ENCODE results near the gene SPOPL. TPM values are rescaled to one million over a fixed set of nuclear protein-coding genes. Genes with fewer than 3 reads are reported as not detected.
"Not testable (repeated sequence)": the region's sequence is repeated elsewhere in the genome, so short reads cannot be mapped to it uniquely, and the experiment has no call there.

Gene SPOPL
- polyA plus RNA-seq, 10 donors, result 10.8 to 17.4 (median 14.2) TPM

GRCh38 chr2:138522556-138522955 is 21.0 kb downstream of the SPOPL start:
- DNase-seq, result no peak

- DNase-seq, result not testable (repeated sequence)
These were observed 21.6 kb downstream of the SPOPL start for GRCh38 chr2:138523018-138523672.

- not testable (repeated sequence) for DNase-seq
These were observed 22.1 kb downstream of the SPOPL start for GRCh38 chr2:138523673-138524042.

GRCh38 chr2:138524353-138524752 is 22.8 kb downstream of the SPOPL start:
- DNase-seq, result not testable (repeated sequence)

GRCh38 chr2:138531913-138532312 is 30.3 kb downstream of the SPOPL start:
- DNase-seq, result peak in 2 of 3 donors; percentile 9 to 41

DNA sequence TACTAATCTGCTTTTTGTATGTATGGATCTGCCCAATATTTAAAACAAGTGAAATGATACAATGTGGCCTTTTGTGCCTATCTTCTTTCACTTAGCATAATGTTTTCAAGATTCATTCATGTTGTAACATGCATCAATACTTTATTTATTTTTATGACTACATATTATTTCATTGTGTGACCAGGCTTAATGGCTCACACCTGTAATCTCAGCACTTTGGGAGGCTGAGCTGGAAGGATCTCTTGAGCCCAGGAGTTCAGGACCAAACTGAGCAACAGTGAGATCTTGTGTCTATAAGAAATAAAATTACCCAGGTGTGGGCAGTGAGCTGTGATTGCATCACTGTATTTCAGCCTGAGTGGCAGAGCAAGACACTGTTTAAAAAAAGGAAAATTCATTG is 33.2 kb downstream of the SPOPL start:
- DNase-seq, result no peak

DNA sequence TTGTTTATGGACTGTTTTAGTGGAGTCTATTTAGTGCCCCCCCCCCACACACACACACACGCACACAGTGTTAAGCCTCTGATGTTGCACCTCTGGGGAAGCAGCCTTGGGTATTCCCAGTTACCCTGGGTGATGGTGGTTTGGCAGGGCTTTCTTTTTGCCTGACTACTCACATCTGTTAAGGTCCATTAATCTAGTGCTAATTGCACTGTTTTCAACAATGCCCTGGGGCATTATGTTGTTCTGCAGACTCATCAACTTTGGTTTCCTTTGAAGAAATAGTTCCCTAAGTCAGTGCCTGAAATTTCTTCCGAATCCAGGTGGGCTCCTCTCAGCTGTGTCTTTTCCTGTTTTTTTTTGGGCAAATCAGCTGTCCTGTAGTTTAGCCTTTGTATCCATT is 34.7 kb downstream of the SPOPL start:
- no peak for DNase-seq

GRCh38 chr2:138536740-138537139 is 35.2 kb downstream of the SPOPL start:
- DNase-seq, result no peak

DNA sequence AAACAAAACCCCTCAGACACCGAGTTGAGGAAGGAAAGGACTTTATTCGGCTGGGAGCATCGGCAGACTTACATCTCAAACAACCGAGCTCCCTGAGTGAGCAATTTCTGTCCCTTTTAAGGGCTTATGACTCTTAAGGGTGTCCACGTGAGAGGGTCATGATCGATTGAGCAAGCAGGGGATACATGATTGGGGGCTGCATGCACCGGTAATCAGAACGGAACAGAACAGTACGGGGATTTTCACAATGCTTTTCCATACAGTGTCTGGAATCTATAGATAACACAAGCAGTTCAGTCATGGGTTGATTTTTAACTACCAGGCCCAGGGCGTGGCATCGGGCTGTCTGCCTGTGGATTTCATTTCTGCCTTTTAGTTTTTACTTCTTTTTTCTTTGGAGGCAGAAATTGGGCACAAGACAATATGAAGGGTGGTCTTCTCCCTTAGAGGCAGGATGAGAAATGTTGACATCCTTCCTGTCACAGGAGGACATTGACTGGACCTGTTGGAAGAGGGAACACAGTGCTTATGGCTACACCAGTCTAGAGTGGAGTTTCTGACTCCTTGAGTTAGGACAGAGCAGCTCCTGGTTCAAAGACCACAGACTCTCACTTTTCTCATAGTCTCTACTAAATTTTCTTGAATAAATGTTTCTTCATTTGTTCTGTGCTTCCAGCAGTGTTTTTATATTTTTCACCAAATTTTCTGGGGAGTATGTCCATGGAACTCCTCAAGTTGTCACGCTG is 35.8 kb downstream of the SPOPL start:
- no peak for DNase-seq

DNA sequence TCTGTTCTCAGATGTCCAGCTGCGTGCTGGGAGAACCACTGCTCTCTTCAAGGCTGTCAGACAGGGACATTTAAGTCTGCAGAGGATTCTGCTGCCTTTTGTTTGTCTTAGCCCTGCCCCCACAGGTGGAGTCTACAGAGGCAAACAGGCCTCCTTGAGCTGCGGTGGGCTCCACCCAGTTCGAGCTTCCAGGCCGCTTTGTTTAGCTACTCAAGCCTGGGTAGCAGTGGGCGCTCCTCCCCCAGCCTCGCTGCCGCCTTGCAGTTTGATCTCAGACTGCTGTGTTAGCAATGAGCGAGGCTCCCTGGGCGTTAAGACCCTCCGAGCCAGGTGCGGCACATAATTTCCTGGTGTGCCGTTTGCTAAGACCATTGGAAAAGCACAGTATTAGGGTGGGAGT is 42.6 kb downstream of the SPOPL start:
- DNase-seq, result not testable (repeated sequence)

- no peak for DNase-seq
These were observed 47.2 kb downstream of the SPOPL start for GRCh38 chr2:138548796-138549195.

GRCh38 chr2:138550172-138550571 is 48.6 kb downstream of the SPOPL start:
- DNase-seq, result no peak

DNA sequence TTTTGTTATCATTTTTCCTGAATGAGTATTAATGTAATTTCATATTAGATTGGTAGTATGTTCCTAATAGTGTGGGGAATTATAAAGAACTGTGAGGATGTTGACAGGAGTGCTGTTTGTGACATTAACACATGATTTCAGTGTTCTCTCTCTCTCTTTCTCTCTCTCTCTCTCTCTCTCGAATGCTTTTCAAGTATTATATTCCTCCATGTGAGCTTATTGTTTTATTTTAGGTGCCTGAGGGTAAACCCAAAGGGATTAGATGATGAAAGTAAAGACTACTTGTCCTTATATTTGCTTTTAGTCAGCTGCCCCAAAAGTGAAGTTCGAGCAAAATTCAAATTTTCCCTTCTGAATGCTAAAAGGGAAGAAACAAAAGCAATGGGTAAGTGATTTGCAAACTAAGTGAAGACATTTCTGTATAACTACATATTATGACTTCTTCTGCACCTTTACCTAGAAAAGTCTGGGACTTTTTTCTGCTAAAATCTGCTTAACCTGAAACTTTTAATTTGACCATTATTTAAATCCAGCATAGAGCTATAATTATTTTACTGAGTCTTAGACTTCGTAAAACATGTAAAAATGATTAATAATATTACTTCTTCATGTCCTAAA is 49.2 kb downstream of the SPOPL start:
- no peak for DNase-seq

DNA sequence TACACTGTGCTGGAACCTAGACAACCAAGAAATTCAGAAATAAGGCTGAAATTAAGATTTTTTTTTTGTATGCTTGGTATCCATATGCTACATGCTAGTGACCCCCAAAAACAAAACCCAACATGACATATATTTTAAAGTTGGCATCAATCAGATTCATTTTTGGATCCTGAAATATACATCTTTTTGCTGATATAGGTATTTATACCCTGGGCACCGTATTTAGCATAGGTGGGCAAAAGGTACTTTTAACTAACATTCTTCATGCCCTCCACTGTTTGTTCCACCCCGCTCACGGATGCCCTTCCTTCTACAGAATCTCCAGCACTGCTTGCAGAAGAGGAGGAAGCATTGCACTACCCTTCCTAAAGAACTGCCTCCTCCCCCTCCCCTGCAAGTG is 52.6 kb downstream of the SPOPL start:
- DNase-seq, result no peak

DNA sequence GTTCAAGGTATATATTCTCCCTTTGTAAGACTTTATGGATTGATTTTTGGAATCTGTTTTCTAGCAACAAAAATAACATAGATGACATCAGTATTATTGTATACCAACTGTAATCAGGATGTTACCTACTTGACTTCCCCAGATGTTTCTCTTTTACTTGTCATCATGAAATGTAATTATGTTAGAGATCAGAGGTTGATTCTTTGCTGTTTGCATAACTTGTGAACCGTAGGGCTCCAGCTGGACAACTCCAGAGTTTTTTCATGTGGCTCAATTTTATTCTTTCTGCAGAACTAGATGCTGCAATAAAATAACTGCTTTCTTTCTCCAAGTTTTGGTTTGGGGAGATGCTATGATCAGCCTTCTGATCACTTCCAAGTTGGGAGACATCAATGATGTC is 58.1 kb downstream of the SPOPL start:
- DNase-seq, result peak in 1 of 3 donors; percentile 7

DNA sequence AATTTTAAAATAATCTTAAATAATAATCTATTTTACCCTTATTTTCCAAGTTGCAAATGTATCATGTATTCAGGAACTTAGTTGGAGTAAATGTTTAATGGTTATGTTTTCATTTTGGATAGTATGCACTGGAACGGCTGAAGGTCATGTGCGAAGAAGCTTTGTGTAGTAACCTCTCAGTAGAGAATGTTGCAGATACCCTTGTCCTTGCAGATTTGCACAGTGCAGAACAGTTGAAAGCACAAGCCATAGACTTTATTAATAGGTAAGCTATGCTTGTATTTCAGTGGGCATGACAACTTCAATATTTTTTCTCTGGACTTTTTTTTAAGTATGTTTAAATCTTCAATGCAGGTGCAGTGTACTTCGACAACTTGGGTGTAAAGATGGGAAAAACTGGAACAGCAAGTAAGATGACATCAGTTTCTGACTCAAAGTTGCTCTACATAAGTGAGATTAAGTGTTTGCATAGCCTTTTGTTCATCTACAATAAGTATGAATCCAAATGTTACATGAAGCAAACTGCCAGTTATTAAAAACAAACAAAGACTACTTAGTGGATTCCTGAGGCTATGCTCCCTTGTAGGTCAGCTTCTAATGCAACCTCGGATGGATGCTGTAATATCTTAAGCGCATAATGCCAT is 63.1 kb downstream of the SPOPL start:
- DNase-seq, result no peak

GRCh38 chr2:138565230-138565598 is 63.6 kb downstream of the SPOPL start:
- DNase-seq, result no peak

DNA sequence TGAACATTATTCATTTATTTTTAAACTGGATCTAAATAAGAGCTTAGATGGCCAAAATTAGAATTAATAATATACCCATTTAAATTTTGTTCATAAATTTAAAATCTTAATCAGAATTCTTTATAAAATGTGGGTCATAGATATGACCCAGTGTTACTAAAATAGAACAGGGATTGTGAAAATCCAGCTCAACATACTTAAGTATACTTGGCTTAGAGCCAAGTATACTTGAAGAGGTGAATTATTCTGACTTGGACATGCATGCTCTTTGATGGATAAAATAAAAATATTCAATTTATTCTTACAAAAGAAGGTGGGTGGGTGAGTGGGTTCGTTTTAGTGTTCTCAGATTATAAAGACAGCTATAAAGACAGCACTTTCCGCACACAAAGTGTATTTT is 70.7 kb downstream of the SPOPL start:
- no peak for DNase-seq

GRCh38 chr2:138577066-138577465 is 75.5 kb downstream of the SPOPL start:
- DNase-seq, result no peak

DNA sequence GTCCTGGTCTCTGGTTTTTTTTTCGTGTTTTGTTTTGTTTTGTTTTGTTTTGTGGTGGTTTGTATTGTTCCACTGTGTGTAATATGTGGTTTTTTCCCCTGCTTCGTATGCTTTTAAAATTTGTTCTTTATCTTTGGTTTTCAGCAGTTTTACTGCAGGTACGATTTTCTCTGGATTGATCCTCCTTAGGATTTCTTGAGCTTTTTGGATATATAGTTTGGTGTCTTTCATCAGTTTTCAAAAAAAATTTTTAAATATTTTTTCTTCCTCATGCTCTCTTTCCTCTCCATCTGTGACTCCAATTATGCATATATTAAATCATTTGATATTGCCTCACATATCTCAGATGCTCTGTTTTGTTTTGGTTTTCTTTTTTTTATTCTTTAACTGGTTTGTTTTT is 78.0 kb downstream of the SPOPL start:
- no peak for DNase-seq

DNA sequence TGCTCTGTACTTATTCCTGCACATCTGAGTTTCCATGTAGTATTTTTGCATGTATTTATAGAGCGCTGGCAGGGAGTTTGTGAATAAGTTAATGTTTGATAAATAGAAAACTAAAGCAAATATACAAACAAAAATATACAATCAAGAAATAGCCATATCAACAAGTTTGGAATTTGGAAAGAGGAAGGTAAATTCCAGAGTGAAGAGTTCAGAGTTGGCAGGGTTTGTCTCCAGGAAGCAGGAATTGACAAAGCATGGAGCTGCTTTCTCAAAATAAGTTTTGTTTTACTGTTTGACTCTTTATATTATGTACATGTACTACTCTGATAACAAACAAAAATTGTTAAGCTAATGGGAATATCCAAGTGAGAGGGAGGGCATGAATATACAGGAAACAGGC is 80.3 kb downstream of the SPOPL start:
- DNase-seq, result no peak

DNA sequence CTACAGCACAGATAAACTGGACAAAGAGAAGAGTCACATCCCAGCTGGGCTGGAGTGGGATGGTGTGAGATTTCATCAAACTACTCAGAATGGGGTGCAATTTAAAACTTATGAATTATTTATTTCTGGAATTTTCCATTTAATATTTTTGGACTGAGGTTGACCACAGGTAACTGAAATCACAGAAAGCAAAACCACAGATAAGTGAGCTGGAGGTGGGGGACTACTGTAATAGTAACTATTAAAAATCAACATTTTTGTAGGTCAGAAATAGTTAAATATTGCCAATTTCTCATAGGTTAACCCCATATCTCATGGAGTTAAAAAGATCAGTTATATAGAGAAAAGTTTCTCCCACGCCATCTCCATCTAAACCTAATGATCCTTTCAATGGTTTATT is 88.1 kb downstream of the SPOPL start:
- no peak for DNase-seq

DNA sequence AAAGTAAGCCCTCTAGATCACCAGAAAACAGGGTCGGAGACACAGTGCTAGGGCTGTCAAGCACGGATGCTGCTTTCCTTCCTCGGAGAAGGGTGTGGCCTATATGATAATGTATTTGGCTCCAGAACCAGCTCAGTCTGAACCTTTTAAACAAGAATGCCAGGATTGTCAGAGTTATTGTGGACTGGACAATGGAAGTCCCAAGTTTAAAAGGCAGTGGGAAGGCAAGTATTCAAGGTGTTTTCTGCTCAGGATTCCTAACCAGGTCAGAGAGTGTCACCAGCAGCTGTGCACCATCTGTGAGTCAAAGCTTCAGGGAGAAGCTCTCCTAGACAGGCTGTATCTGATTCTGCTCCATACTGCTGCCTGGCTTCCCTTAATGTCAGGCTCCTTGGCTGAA is 94.8 kb downstream of the SPOPL start:
- peak in 2 of 3 donors; percentile 7 to 47 for DNase-seq

Data from muscle of back (tissue), 11 donors.